HCT116 (cell line): ENCODE results near the gene MOV10. TPM values are rescaled to one million over a fixed set of nuclear protein-coding genes. Genes with fewer than 3 reads are reported as not detected.

Experiments used
- ATAC-seq: fragments of 200-7000 bp; cut with Tn5 transposase; 2 replicates; pipeline ENCODE4 v1.9.1; 2020; ENCODE audit warnings: mild to moderate bottlenecking, moderate library complexity
- BruUV-seq: library from RNA; stranded (reverse); fragments of 400-500 nt; replicated peaks from 2 replicates; lab custom pipeline; 2021; lab: Mats Ljungman, UMichigan
- CTCF ChIA-PET: fragments of 300-600 bp; sonication (Branson Sonifier 250); formaldehyde crosslinking; loops from one replicate; lab custom pipeline; 2021; ENCODE audit warnings: antibody characterized with exemption; lab: Charles Lee
- POLR2A ChIA-PET: fragments of 300-600, 350-600 bp; sonication (Branson Sonifier 250); formaldehyde crosslinking; loops from one replicate; lab custom pipeline; 2021; ENCODE audit warnings: antibody characterized with exemption; lab: Charles Lee
- RAD21 ChIA-PET, 2 experiments: fragments of 300-600 bp; sonication (Branson Sonifier 250); formaldehyde crosslinking; loops; one replicate each; lab custom pipeline; 2023; ENCODE audit warnings: low total read pairs in 2 of 2; ENCODE audit not compliant: uncharacterized antibody in 2 of 2, unreplicated experiment in 2 of 2, low non-redundant PET in 1 of 2; lab: Charles Lee
- DNase-seq: peaks from one replicate; pipeline ENCODE4 v3.0.0-alpha.2; 2010; ENCODE audit warnings: low read depth, low spot score
- H2AFZ ChIP-seq: fragments of 200-600 bp; shearing (Covaris generic), sonication (generic); 2 replicates; pipeline ENCODE4 v1.6.1; 2017; ENCODE audit warnings: low read depth, mixed run types, mixed read lengths, antibody characterized with exemption, low read length; ENCODE audit not compliant: poor library complexity, severe bottlenecking
- H3K27ac ChIP-seq: 2 replicates; pipeline ENCODE4 v1.5.1; 2012; ENCODE audit warnings: low read depth, low read length
- H3K27me3 ChIP-seq: fragments of 200-600 bp; sonication (generic); 2 replicates; pipeline ENCODE4 v1.6.1; 2016; ENCODE audit warnings: mixed run types, low read length, mixed read lengths; ENCODE audit not compliant: insufficient read depth
- H3K36me3 ChIP-seq, 2 experiments: fragments of 200-500 bp in 1 of 2; fragments of 200-600 bp in 1 of 2; sonication (Bioruptor generic) in 1 of 2; sonication (generic) in 1 of 2; 2 replicates each; pipeline versions ENCODE4 v1.5.1 to v1.6.1; 2014 to 2016; ENCODE audit warnings: low read length in 2 of 2, inconsistent platforms in 1 of 2, mixed read lengths in 1 of 2, mixed run types in 1 of 2; ENCODE audit not compliant: insufficient read depth in 2 of 2, control insufficient read depth in 1 of 2
- H3K4me1 ChIP-seq, 2 experiments: fragments of 200-600 bp in 1 of 2; sonication (generic) in 1 of 2; 2 replicates each; pipeline versions ENCODE4 v1.5.1 to v1.6.1; 2012 to 2017; ENCODE audit warnings: low read length in 2 of 2, inconsistent platforms in 1 of 2, mild to moderate bottlenecking in 1 of 2, mixed read lengths in 1 of 2, mixed run types in 1 of 2, moderate library complexity in 1 of 2; ENCODE audit not compliant: insufficient read depth in 2 of 2, control insufficient read depth in 1 of 2
- H3K4me2 ChIP-seq: fragments of 200-600 bp; sonication (generic); 2 replicates; pipeline ENCODE4 v1.6.1; 2017; ENCODE audit warnings: mixed run types, low read length, mixed read lengths
- H3K4me3 ChIP-seq, 2 experiments: fragments of 200-600 bp in 1 of 2; sonication (generic) in 1 of 2; replicated peaks in 1 of 2; 2 replicates each; pipeline ENCODE4 v1.5.1; 2011 to 2016; ENCODE audit warnings: low read length in 2 of 2, control low read depth in 1 of 2, low read depth in 1 of 2, mild to moderate bottlenecking in 1 of 2, mixed read lengths in 1 of 2, mixed run types in 1 of 2
- H3K79me2 ChIP-seq: fragments of 200-600 bp; sonication (generic); 2 replicates; pipeline ENCODE4 v1.6.1; 2017; ENCODE audit warnings: mild to moderate bottlenecking, mixed run types, low read length, moderate library complexity, mixed read lengths; ENCODE audit not compliant: insufficient read depth
- H3K9ac ChIP-seq: fragments of 200-600 bp; sonication (generic); 2 replicates; pipeline ENCODE4 v1.6.1; 2016; ENCODE audit warnings: low read length, mixed read lengths
- H3K9me2 ChIP-seq: fragments of 200-600 bp; sonication (generic), shearing (Covaris generic); 2 replicates; pipeline ENCODE4 v1.6.1; 2017; ENCODE audit warnings: mixed run types, mild to moderate bottlenecking, moderate library complexity; ENCODE audit not compliant: insufficient read depth
- H3K9me3 ChIP-seq, 2 experiments: fragments of 200-500 bp in 1 of 2; fragments of 200-600 bp in 1 of 2; sonication (Bioruptor generic) in 1 of 2; sonication (generic) in 1 of 2; 2 replicates each; pipeline ENCODE4 v1.6.1; 2014 to 2017; ENCODE audit warnings: low read length in 2 of 2, mixed read lengths in 2 of 2, inconsistent platforms in 1 of 2, low read depth in 1 of 2, mild to moderate bottlenecking in 1 of 2, mixed run types in 1 of 2, moderate library complexity in 1 of 2; ENCODE audit not compliant: control insufficient read depth in 1 of 2, insufficient read depth in 1 of 2
- H4K20me1 ChIP-seq: fragments of 200-600 bp; sonication (generic), shearing (Covaris generic); 2 replicates; pipeline ENCODE4 v1.6.1; 2017; ENCODE audit warnings: mixed run types, mild to moderate bottlenecking, moderate library complexity; ENCODE audit not compliant: insufficient read depth
- CBX3 ChIP-seq: IDR thresholded peaks from 2 replicates; pipeline ENCODE4 v1.6.1; 2012; ENCODE audit warnings: low read depth
- CEBPB ChIP-seq: IDR thresholded peaks from 2 replicates; pipeline ENCODE4 v1.6.1; 2012; ENCODE audit warnings: low read depth
- ELF1 ChIP-seq: IDR thresholded peaks from 2 replicates; pipeline ENCODE4 v1.6.1; 2012; ENCODE audit warnings: low read depth, borderline replicate concordance
- EZH2 ChIP-seq: fragments of 200-600 bp; sonication (generic); IDR thresholded peaks from 2 replicates; pipeline ENCODE4 v1.6.1; 2017; ENCODE audit warnings: antibody characterized with exemption, mixed run types
- JUND ChIP-seq: IDR thresholded peaks from 2 replicates; pipeline ENCODE4 v1.6.1; 2012
- POLR2A ChIP-seq: IDR thresholded peaks from 2 replicates; pipeline ENCODE4 v1.7.0; 2011; ENCODE audit warnings: borderline replicate concordance; ENCODE audit not compliant: insufficient read depth, insufficient read length; ENCODE audit errors: extremely low read depth
- RAD21 ChIP-seq: IDR thresholded peaks from 2 replicates; pipeline ENCODE4 v1.6.1; 2012; ENCODE audit warnings: low read depth, mild to moderate bottlenecking
- REST ChIP-seq: IDR thresholded peaks from 2 replicates; pipeline ENCODE4 v1.6.1; 2012; ENCODE audit warnings: low read depth
- SRF ChIP-seq: IDR thresholded peaks from 2 replicates; pipeline ENCODE4 v1.6.1; 2012; ENCODE audit warnings: low read depth
- TCF7L2 ChIP-seq: IDR thresholded peaks from 2 replicates; pipeline ENCODE4 v1.7.0; 2011; ENCODE audit warnings: borderline replicate concordance, inconsistent platforms; ENCODE audit not compliant: insufficient read depth, insufficient read length; ENCODE audit errors: extremely low read depth
- YY1 ChIP-seq: IDR thresholded peaks from 2 replicates; pipeline ENCODE4 v1.6.1; 2011; ENCODE audit warnings: low read length, low read depth, moderate library complexity, mild to moderate bottlenecking; ENCODE audit not compliant: insufficient replicate concordance; ENCODE audit errors: extremely low read depth
- ZBTB33 ChIP-seq: IDR thresholded peaks from 2 replicates; pipeline ENCODE4 v1.6.1; 2011; ENCODE audit warnings: mild to moderate bottlenecking, low read length, moderate library complexity; ENCODE audit not compliant: insufficient replicate concordance; ENCODE audit errors: extremely low read depth
- ZFX ChIP-seq: fragments of 450-650 bp; IDR thresholded peaks from 2 replicates; pipeline ENCODE4 v1.6.1; 2017
- ZNF274 ChIP-seq: fragments of 200-500 bp; sonication (Bioruptor generic); IDR thresholded peaks from 2 replicates; pipeline ENCODE4 v1.6.1; 2014; ENCODE audit warnings: mild to moderate bottlenecking, low read depth, low read length, inconsistent platforms
- intact Hi-C: fragments of 100-400 bp; cut with micrococcal nuclease; formaldehyde crosslinking; loops from 2 replicates; pipeline ENCODE4 v1.10.0; 2022
- total RNA-seq: library from RNA; stranded (reverse); gene quantifications from one replicate; pipeline ENCODE4 v1.2.1, GENCODE V29; 2021; ENCODE audit not compliant: unreplicated experiment
- TF ChIP-seq, protein P1 (sequence below): IDR thresholded peaks from 2 replicates; pipeline ENCODE4 v1.6.1; 2012
- TF ChIP-seq, protein P2 (sequence below), 3 experiments: fragments of 200-600 bp in 1 of 3; sonication (generic) in 1 of 3; IDR thresholded peaks in 2 of 3; conservative IDR thresholded peaks in 1 of 3; 2 replicates each; pipeline ENCODE4 v1.5.1; 2012 to 2017; ENCODE audit warnings: low read depth in 2 of 3, low read length in 2 of 3, antibody characterized with exemption in 1 of 3, borderline replicate concordance in 1 of 3, control low read depth in 1 of 3, mild to moderate bottlenecking in 1 of 3, mixed read lengths in 1 of 3, mixed run types in 1 of 3, moderate library complexity in 1 of 3; ENCODE audit not compliant: insufficient read depth in 1 of 3

Gene MOV10
- total RNA-seq, 1 experiment from 2014 or later: 109 TPM

GRCh38 chr1:112678605-112679004 lies 4.1 kb downstream of the MOV10 start:
- Histone ChIP-seq H3K4me2 (no peak overlapping the region), H3K9me2 (no peaks in the 10 kb centered on the region), H3K9me3 (no peaks in the 10 kb centered on the region), H3K79me2 (peaks cover 37% of the 10 kb centered on the region), H3K27ac (no peak overlapping the region), H3K4me3 (no peak overlapping the region), H4K20me1 (no peaks in the 10 kb centered on the region), H3K27me3 (no peaks in the 10 kb centered on the region), H2AFZ (no peak overlapping the region), H3K36me3 (no peaks in the 10 kb centered on the region), H3K9ac (no peak overlapping the region), H3K4me1 (peaks cover 4 to 21% of the 10 kb centered on the region in 2 experiments; a peak in 3 of 4 replicates)
- ATAC-seq (no peak), DNase-seq (no peak)
- RAD21 ChIA-PET: no interaction called here
- POLR2A ChIA-PET: no interaction called here
- TF ChIP-seq CEBPB (no peak), SRF (no peak), YY1 (no peak), RAD21 (no peak), ELF1 (no peak), JUND (no peak), EZH2 (no peak), ZBTB33 (no peak), ZNF274 (no peak), REST (no peak), TCF7L2 (no peak), ZFX (no peak), CBX3 (no peak), POLR2A (no peak)
- TF ChIP-seq, protein P1, sequence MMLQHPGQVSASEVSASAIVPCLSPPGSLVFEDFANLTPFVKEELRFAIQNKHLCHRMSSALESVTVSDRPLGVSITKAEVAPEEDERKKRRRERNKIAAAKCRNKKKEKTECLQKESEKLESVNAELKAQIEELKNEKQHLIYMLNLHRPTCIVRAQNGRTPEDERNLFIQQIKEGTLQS: no peak
- TF ChIP-seq, protein P2, sequence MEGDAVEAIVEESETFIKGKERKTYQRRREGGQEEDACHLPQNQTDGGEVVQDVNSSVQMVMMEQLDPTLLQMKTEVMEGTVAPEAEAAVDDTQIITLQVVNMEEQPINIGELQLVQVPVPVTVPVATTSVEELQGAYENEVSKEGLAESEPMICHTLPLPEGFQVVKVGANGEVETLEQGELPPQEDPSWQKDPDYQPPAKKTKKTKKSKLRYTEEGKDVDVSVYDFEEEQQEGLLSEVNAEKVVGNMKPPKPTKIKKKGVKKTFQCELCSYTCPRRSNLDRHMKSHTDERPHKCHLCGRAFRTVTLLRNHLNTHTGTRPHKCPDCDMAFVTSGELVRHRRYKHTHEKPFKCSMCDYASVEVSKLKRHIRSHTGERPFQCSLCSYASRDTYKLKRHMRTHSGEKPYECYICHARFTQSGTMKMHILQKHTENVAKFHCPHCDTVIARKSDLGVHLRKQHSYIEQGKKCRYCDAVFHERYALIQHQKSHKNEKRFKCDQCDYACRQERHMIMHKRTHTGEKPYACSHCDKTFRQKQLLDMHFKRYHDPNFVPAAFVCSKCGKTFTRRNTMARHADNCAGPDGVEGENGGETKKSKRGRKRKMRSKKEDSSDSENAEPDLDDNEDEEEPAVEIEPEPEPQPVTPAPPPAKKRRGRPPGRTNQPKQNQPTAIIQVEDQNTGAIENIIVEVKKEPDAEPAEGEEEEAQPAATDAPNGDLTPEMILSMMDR (IDR thresholded peaks at IDR 0.05 in 2 of 3, conservative IDR thresholded peaks at IDR 0.05 in 1 of 3; ENCODE audit: borderline replicate concordance in 1 of 3, insufficient read depth in 1 of 3, low read depth in 2 of 3, low read length in 2 of 3): no peak
- CTCF ChIA-PET: no interaction called here
- intact Hi-C loops: no loop called here
- no TSS peak for BruUV-seq
